K562 (cell line): ENCODE measurements around the gene KIRREL1.

Experiments used
- ADNP ChIP-seq: fragments of 200-800 bp; sonication (Bioruptor generic); IDR thresholded peaks from 2 replicates; pipeline ENCODE4 v1.6.1; 2016; ENCODE audit warnings: missing genetic modification characterization, missing compliant biosample characterization
- CTCF ChIP-seq, 3 experiments: IDR thresholded peaks in 2 of 3; conservative IDR thresholded peaks in 1 of 3; 2 replicates each; pipeline ENCODE4 v1.5.1; 2011 to 2012; ENCODE audit warnings: low read length in 3 of 3, mild to moderate bottlenecking in 3 of 3, control low read depth in 2 of 3, improper control_type of control experiment in 1 of 3, inconsistent platforms in 1 of 3, low read depth in 1 of 3, mixed read lengths in 1 of 3, moderate library complexity in 1 of 3; ENCODE audit not compliant: insufficient read depth in 2 of 3
- MAFK ChIP-seq: IDR thresholded peaks from 2 replicates; pipeline ENCODE4 v1.6.1; 2011; ENCODE audit warnings: low read length, improper control_type of control experiment
- XRCC5 ChIP-seq: fragments of 200-400 bp; formaldehyde crosslinking; IDR thresholded peaks from 2 replicates; pipeline ENCODE4 v1.6.1; 2017; ENCODE audit warnings: low read depth, mild to moderate bottlenecking, low read length

- TF ChIP-seq XRCC5 = no peak
- no peak for TF ChIP-seq CTCF (IDR thresholded peaks at IDR 0.05 in 2 of 3, conservative IDR thresholded peaks at IDR 0.05 in 1 of 3; ENCODE audit: insufficient read depth in 2 of 3, low read depth in 1 of 3, low read length in 3 of 3)
- TF ChIP-seq ADNP (tag) = no peak
- TF ChIP-seq MAFK = no peak
Observed at GRCh38 chr1:158013840-158014730, 20.6 kb downstream of the KIRREL1 start.
